Activated CD8-positive, alpha-beta memory T cell treated with anti-CD3 and anti-CD28 coated beads for 36 hours (primary cell): ENCODE results near the gene RNF14. TPM values are rescaled to one million over a fixed set of nuclear protein-coding genes. Genes with fewer than 3 reads are reported as not detected.

Source experiments
- CTCF ChIA-PET: fragments of 350-600 bp; sonication (Branson Sonifier 250); formaldehyde crosslinking; loops from one replicate; lab custom pipeline; 2021; ENCODE audit warnings: antibody characterized with exemption; lab: Charles Lee
- POLR2A ChIA-PET: fragments of 350-600 bp; sonication (Branson Sonifier 250); formaldehyde crosslinking; loops from one replicate; lab custom pipeline; 2021; ENCODE audit warnings: antibody characterized with exemption; lab: Charles Lee
- total RNA-seq, 2 experiments: library from RNA; stranded (reverse); gene quantifications; one replicate each; pipeline ENCODE4 v1.2.3, GENCODE V29; 2021

Gene RNF14
- total RNA-seq, 2 experiments from 2014 or later = 45.9 to 47.8 TPM

DNA sequence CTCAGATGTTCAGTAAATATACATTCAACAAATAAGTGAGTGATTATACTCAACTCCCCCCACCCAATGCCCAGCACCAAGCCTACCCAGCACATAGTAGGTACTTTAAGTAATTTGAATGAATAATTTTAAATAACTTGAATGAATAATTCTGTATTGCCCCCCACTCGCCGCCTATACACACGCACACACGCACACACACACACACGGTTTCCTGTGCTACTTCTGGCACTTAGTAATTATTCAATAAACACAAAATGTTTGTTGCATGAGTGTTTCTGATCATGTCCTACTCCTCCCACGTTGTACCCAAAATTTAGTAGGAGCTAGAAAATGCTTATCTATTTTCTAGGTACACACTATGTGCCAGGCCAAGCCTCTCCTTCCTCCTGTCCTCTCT, 27.1 kb upstream of the RNF14 start:
- POLR2A ChIA-PET = no interaction called here

DNA sequence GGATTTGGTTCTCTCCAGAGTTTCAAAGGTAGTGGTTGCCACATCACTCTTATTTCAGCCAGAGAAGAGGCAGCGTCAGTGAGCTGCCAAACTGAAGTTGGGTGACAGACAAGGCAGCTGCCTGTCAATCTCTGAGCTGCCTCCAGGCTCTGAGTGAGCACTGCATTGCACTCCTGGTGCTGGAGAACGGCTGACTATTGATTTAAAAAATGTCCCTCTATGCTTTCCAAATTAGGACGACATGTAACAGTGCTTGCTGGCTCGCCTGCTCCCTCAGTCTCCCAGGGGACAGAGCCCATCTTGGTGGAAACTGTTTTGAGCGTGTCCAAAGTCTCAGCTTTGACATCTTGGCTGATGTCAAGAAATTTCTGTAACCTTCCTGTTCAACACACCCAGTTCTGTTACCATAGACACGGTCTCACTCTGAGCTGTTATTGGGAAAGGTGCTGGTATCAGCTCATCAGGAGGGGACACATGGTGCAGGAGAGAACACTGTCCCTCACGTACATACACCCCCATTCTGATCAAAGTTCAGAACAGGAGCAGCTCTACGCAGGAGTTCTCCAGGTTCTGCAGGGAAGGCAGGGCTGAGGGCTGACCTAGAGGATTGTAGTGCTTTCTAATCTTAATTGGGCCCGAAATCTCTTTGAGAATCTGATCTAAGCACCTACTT, 26.6 kb upstream of the RNF14 start:
- POLR2A ChIA-PET = no interaction called here
- CTCF ChIA-PET = interaction anchor here (5.0 kb wide), 1 partner anchor 18 kb away, joined by 19 read pairs; no protein-coding TSS in a partner anchor

More for the DNA sequence above, 27.1 kb upstream of the RNF14 start:
- CTCF ChIA-PET = interaction anchor here (5.0 kb wide), 1 partner anchor 19 kb away, joined by 19 read pairs; no protein-coding TSS in a partner anchor

DNA sequence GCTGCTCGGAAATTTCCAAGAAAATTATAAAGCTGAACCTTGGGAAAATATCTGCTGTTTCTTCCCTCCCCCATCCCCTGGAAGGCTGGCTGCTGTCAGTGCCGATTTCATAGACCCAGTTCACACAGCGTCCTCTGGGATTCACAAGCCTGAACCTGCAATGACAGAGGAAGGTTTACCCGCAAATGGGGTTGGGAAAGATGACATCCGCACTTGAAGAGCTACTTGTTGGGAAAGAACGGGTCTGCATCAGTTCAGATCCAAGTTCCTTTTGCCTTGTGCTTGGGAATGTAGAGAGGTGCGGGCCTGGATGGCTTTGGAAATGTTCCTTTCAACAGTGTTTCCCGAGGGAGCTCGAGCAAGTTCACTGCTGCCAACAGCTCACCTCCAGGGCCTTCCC, 24.8 kb upstream of the RNF14 start:
- CTCF ChIA-PET = interaction anchor here (0.9 to 5.0 kb wide), 4 partner anchors 16 to 279 kb away, joined by 3 to 19 read pairs (median 4); no protein-coding TSS in a partner anchor

DNA sequence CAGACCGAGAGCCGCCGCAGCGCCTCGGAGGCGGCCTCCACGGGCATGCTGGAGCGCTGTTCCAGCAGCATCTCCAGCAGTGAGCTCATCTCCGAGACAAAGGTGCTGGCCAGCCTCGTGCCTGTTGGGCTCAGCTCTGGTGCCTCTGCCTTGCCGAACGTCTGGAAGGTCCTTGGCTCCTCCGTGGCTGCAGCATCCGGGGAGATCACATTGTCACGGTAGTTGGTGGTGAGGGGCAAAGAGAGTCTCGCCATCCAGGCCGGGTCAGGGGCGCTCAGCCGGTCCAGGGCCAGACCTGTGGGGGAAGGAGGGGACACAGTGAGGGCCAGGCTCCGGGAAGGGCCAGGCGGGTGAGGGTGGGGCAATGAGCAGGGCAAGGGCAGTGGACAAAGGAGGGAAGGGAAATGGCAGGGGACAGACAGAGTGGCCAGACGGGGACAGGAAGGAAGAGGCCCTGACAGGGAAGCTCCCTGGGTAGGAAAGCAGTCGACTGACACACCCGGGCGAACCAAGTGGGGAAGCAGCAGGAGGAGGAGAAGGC, 23.3 kb upstream of the RNF14 start:
- CTCF ChIA-PET = no interaction called here

More for the DNA sequence above, 24.8 kb upstream of the RNF14 start:
- POLR2A ChIA-PET = interaction anchor here (0.6 kb wide), 2 partner anchors 524 to 679 kb away, joined by 5 to 6 read pairs; no protein-coding TSS in a partner anchor

DNA sequence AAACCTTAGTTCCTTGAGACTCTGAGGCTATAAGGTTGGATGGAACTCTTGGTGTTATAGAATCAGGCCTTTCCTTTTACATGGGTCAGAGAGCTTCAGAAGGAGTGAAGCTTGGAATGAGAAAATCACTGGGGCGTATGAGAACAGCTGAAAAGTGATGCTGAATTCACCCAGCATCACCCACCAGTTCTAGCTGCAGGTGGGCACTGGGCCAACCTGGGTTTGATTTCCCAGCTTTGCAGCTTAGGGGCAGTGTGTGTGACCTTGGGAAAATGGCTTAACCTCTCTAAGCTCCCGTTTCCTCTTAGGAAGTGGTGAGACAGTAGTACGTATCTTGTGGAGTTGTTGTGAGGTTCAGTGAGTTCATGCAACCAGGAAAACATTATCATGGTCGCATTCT, 21.6 kb upstream of the RNF14 start:
- CTCF ChIA-PET = interaction anchor here (1.0 to 1.1 kb wide), 2 partner anchors 13 to 68 kb away, joined by 3 read pairs; no protein-coding TSS in a partner anchor
- POLR2A ChIA-PET = no interaction called here

More for the DNA sequence above, 23.3 kb upstream of the RNF14 start:
- POLR2A ChIA-PET = no interaction called here

GRCh38 chr5:141948812-141949211, 20.1 kb upstream of the RNF14 start:
- ChIA-PET POLR2A (interaction anchor here (0.6 kb wide), 1 partner anchor 11 kb away, joined by 6 read pairs; no protein-coding TSS in a partner anchor), CTCF (no interaction called here)

GRCh38 chr5:141949511-141949910, 19.4 kb upstream of the RNF14 start:
- ChIA-PET POLR2A (no interaction called here), CTCF (no interaction called here)

DNA sequence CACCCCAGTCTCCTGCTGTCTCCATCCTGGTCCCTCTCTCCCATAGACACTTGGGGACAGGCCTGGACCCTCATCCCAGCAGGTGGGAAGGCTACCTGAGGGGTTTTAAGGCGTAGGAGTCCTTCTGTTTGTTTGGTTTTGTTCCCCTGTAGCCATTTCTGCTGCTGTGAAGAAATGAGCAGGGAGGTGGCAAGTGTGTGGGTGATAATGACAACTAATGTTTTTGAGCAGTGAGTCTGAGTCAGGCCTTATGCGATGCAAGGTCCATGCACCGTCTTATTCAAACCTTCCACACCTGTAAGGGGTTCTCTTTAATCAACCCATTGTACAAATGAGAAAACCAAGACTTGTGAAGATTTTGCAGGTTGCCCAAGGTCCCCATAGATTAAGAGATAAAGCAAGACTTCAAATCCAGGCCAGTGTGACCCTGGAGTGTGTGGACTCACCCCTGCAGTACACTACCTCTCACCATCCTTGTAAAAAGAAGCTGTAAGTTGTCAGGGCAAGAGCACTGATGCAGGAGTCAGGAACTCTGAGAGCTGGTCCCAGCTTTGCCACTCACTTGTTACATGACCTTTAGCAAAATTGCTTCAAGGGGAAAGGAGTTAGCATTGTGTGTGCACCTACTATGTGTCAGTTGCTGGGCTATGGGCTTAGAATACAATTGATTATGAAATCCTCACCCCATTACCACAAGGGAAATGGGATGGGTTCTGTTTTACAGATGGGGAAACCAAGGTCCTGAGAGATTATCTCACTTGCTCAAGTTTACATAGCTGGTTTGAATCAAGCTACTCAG, 18.5 kb upstream of the RNF14 start:
- CTCF ChIA-PET = interaction anchor here (1.1 to 1.2 kb wide), 2 partner anchors 10 to 20 kb away, joined by 3 read pairs; no protein-coding TSS in a partner anchor
- POLR2A ChIA-PET = no interaction called here

- CTCF ChIA-PET = interaction anchor here (1.1 to 1.2 kb wide), 2 partner anchors 9 to 19 kb away, joined by 3 read pairs; no protein-coding TSS in a partner anchor
- POLR2A ChIA-PET = no interaction called here
These were observed 17.5 kb upstream of the RNF14 start for GRCh38 chr5:141951332-141951781.

DNA sequence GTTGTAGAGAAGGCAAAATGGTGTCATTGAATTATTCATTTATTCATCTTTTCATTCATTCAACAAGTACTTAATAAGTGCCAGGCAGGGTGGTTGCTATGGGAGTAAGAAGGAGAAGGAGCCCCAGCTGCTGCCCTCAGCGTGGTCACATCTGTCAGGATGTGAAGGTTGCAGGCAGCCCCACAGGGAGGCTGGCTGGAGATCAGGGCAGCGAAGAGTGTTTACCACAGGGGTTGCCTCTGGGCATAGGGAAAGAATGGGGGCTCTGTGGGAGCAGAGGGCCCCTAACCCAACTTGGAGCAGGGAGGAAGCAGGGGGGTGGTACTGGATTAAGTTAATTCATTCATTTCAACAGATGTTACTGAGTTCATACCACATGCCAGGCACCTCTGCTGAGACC, 16.9 kb upstream of the RNF14 start:
- CTCF ChIA-PET = interaction anchor here (1.1 to 1.2 kb wide), 2 partner anchors 9 to 18 kb away, joined by 3 read pairs; no protein-coding TSS in a partner anchor
- POLR2A ChIA-PET = no interaction called here

DNA sequence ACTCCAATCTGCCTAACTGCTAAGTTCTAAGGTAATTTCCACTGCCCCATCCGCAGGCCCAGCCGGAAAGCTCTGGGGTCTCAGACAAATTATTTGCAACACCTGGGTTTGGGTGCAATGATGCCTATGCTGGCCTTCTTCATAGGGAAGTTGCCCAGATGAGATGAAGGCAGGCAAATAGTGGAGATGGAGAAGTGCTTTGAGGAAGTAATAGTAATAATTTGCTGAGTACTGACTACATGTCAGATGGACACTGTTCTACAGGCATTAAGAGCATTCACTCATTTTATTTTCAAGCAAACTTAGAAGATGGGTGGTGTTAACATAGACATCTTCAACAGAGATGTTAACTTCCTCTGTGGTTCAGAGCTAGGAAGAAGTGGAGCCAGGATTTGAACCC, 14.7 kb upstream of the RNF14 start:
- ChIA-PET POLR2A (no interaction called here), CTCF (interaction anchor here (0.5 kb wide), 1 partner anchor 47 kb away, joined by 3 read pairs; no protein-coding TSS in a partner anchor)

GRCh38 chr5:141957367-141957996, 11.4 kb upstream of the RNF14 start:
- ChIA-PET CTCF (interaction anchor here (1.2 to 6.9 kb wide), 5 partner anchors 12 to 264 kb away, joined by 3 to 80 read pairs (median 4); partner anchors contain the start of gene RNF14), POLR2A (interaction anchor here (0.5 to 1.1 kb wide), 2 partner anchors 90 to 266 kb away, joined by 3 read pairs; no protein-coding TSS in a partner anchor)

- POLR2A ChIA-PET = interaction anchor here (0.7 to 1.1 kb wide), 2 partner anchors 13 to 266 kb away, joined by 3 read pairs; no protein-coding TSS in a partner anchor
- CTCF ChIA-PET = interaction anchor here (0.5 to 6.9 kb wide), 5 partner anchors 11 to 265 kb away, joined by 3 to 80 read pairs (median 4); partner anchors contain the start of gene RNF14
These were observed 10.8 kb upstream of the RNF14 start, which contains the start of gene PCDH12 for GRCh38 chr5:141958113-141958512. PCDH12 (minus strand) TSS chr5:141958202; CDS start chr5:141957851, 351 bp downstream.

- CTCF ChIA-PET = interaction anchor here (0.5 to 6.9 kb wide), 8 partner anchors 10 to 294 kb away, joined by 3 to 80 read pairs (median 6); partner anchors contain the start of gene RNF14
- POLR2A ChIA-PET = interaction anchor here (0.7 to 2.1 kb wide), 3 partner anchors 12 to 267 kb away, joined by 3 to 7 read pairs (median 3); no protein-coding TSS in a partner anchor
These were observed 10.2 kb upstream of the RNF14 start for GRCh38 chr5:141958546-141959172.

GRCh38 chr5:141960018-141960417, 8.9 kb upstream of the RNF14 start:
- CTCF ChIA-PET = interaction anchor here (0.7 to 6.9 kb wide), 24 partner anchors 9 to 318 kb away, joined by 3 to 80 read pairs (median 5); partner anchors contain the start of genes PCDH1 and RNF14
- POLR2A ChIA-PET = interaction anchor here (1.5 to 2.1 kb wide), 2 partner anchors 37 to 268 kb away, joined by 4 to 7 read pairs; partner anchors contain the start of gene DELE1

DNA sequence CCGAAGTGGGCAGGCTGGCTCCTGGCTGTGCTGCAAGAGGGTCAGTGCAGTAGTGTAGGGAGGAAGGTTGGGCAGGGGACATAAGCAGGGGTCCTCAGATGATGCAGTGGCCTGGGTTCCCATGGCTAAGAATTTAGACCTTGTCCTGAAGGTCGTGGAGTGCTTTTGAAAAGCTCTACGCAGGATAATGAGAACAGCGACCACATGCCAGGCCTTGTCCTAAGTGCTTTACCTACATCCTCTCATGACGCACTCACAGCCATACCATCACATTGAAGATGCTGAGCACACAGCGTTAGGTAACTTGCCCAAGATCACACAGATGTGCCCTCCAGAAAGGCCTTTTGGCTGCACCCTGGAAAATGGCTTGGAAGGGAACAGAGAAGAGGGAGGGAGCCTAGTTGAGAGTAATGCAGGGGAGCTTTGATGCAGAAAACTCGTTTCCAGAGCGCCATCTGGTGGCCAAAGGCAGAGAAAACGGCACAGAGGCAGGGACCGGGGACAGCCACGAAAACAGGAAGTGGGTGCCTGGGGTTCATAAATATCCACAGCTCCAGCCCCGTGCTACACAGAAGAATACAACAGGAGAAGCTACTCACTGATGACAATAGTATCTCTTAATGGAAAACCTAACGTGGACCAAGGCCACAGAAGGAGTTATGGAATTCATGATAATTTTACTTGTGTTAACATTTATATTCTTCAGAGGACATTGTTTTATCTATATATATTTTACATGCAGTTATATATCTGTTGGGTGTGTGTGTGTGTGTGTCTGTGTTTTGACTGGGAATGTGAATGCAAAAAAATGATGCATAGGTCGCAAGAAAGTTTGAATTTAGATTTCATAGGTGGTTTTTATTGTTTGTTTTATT, 8.2 kb upstream of the RNF14 start:
- POLR2A ChIA-PET = interaction anchor here (1.2 to 2.1 kb wide), 4 partner anchors 9 to 269 kb away, joined by 3 to 7 read pairs (median 4); partner anchors contain the start of genes DELE1 and RNF14
- CTCF ChIA-PET = interaction anchor here (1.0 to 6.9 kb wide), 29 partner anchors 8 to 323 kb away, joined by 3 to 80 read pairs (median 5); partner anchors contain the start of genes DELE1, PCDH1, RELL2 and RNF14
